HUDEP-2 (cell line): ENCODE measurements around the gene CACNA1I.

Experiments used
- DNase-seq, 76 experiments: peaks; one replicate each; lab custom pipeline; 2025; ENCODE audit not compliant: unreplicated experiment in 76 of 76; lab: John Stamatoyannopoulos, UW

The CACNA1I gene

DNA sequence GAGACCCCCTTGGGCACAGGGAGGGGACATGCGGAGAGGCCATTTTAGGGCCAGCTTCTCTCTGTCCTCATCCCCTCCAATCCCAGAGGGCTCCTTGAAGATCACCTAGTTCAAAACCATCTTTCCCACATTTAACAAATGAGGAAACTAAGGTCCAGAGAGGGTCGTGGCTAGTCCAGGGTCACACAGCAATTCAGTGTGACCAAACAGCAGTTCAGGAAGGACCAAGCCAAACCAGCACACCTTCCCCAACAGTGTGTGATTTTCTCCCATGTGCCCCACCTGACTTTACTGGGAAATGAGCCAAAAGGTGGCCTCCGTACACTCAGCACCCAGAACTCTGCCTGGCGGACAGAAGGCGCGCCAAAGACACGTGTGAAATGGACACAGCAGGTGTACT, 51.3 kb downstream of the CACNA1I start:
- no peak for DNase-seq

DNA sequence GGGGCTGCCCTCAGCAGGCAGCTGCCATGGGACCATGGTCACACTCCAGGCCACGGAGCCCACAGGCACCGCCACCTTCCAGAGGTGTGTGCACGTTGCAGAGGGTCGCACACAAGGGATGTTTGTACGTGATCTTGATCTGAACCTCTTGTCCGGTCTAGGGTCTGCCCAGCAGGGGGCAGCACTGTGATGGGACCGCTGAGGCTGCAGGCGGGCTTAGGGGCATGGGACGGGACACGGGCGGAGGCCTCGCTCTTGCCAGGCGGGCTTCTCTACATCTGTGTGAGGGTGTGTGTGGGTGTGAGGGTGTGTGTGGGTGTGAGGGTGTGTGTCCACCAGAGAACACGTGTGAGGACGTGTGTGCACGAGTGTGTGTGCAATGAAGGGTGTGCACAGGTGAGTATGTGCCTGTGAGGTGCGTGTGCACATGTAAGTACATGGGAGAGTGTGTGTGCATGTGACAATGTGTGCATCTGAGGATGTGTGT, 52.4 kb downstream of the CACNA1I start:
- DNase-seq: peak in 72 of 76 experiments; percentile 14 to 87 (median 70)

DNA sequence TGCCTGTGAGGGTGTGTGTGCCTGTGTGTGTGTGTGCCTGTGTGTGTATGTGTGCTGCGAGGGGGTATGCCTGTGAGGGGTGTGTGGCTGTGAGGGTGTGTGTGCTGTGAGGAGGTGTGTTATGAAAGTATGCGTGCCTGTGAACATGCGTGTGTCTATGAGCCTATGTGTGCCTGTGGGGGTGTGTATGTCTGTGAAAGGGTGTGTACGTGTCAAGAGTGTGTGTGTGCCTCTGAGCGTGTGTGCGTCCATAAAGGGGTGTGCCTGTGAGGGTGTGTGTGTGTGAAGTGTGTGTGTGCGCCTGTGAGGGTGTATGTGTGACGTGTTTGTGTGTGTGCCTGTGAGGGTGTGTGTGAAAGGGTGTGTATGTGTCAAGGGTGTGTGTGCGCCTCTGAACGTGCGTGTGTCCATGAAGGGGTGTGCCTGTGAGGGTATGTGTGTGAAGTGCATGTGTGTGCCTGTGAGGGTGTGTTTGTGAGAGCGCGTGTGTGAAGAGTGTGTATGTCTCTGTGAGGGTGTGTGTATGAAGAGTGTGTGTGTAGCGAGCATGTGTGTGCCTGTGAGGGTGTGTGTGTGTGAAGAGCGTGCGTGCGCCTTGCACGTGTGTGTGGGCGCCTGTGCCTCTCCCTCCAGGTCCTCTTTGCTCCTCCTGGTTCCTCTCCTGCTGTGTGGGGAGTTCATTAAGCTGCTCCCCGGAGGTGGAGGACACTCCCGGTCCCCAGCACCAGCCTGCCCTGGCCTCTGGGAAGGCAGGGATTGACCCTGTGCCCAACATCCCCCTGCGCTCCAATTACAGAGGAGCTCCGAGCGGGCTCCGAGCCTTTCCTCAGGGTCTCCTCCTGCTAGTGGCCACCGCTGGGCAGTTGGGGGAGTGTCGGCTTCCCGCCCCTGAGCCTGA, 53.3 kb downstream of the CACNA1I start:
- DNase-seq: no peak

DNA sequence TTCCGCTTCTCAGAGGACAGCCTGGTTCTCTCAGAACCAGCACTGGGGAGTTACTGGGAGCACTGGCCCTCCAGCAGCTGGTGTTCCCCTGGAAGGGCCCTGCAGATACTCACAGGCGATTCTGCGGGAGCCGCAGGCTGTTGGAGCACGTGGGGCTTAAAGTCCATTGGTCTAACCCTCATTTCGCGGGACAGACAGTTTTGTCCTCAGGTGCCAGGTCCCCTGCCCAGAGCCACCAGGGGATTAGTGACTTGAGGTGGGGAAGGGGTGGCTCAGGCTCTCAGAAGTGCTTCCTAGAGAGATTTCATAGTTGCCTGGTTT, 53.9 kb downstream of the CACNA1I start:
- peak in 5 of 76 experiments; percentile 9 to 34 (median 25) for DNase-seq

DNA sequence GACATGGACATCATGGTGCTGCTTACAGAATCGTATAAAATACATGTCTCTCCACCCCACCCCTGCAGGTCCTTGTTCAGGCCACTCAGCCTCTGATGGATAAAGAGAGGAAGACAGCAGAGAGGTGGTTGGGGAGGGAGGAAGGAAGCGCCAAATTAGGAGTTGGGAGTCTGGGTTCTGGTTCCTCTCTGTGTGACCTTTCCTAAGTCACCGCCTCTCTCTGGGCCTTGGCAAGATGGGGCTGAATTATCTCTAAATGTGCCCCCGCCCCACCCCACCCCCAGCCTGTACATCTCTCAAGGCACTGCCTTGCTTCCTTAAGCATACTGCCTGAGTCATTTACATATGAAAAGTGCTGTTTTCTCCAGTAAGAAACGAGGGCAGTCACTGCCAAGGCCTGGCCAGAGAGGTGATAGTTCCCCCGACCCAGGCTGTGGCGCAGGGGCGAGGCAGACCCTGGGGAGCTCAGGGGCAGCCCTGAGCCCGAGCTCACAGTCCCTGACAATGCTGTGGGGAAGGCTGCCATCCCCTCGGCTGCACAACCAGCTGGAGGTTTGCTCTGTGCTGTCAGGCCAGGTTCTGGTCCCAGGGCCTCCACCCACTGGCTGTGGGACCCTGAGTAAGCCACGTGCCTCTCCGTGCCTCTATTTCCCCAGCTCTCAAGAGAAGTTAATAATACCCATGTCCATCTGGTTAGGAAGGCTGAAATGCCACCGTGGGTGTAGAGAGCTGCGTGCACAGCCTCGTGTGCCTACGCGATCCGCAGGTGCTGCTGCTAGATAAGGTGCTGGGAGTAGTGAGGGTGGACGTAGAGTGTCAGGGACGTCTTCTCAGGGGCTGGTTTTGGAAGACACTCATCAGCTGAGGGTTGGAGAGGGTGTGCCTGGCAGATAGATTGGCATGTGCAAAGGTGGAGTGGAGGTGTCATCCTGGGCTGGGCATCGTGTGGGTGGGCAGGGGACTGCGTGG, 55.3 kb downstream of the CACNA1I start:
- DNase-seq: peak; percentile 40 to 97 (median 90)

DNA sequence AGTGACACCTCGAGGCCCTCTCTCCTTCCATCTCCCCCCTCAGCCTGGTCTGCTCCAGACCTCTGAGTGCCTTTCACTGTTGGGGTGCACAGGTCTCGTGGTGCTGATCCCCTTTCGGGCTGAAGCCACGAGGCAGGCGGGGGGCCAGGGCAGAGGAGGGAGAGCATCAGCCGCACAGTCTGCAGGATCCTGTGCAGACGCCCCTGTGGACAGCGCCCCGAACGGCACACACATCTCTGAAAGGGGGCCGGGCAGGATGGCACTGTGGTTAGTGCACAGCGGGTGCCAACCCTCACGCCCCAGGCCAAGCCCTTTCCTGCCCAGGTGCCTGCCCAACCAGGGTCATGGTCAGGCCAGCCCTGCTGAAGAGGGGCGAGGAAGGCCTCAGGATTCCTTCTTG, 56.7 kb downstream of the CACNA1I start:
- peak in 2 of 76 experiments; percentile 34 to 36 for DNase-seq

DNA sequence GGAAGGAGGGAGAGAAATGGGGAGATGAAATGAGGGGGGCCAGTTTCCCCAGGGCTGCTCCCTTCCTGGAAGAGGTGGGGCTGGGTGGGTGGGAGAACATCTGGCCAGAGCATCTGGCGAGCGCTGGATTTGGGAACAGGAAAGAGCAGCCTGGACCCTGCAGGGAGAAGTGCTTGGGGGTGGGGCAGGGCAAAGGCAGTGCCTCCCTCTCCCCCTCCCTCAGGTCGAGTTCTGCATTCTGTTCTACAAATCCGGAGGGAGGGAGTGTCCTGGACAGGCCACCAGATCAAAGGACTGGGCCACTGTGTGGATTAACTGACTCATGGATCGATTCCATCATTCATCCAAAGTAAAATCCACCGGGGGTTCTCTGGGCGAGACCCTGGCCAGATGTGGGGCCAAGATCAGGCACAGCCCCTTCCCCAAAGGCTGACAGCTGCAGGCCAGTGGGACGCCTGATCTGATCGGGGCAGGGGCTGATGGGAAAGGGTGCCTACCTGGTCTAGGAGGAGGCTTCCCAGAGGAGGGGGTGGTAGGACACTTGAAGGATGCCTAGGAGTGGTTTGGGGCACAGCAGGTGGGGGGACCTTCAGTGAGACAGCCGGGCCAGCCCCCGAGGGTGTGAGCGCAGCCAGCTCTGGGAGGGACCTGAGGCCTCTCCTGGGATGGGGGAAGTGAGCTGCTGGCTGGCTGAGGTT, 57.5 kb downstream of the CACNA1I start:
- DNase-seq: peak in 7 of 76 experiments; percentile 6 to 36 (median 23)

DNA sequence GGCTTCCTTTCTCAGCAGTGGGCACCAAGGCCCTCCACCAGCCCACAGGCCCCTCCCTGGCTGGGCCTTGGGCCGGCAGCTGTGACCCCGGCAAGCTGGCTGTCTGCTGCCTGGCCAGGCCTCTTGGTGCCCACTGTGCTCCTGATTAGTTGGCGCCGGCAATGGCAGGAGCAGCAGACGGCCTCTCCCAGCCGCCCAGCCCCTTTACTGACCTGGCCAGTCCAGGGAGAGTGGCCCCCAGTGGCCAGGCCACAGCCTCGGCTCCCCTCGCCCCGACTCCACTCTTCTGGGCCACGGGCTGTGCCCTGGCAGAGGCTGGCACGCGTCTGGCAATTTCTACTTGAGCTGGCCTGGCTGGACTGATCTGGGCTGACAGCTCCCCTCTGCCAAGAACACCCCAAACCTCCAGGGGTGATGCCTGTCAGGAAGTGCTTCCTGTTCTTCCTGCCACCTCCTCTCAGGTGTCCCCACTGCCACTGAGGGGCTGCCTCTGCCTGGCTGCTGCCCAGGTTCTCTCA, 58.1 kb downstream of the CACNA1I start:
- no peak for DNase-seq

DNA sequence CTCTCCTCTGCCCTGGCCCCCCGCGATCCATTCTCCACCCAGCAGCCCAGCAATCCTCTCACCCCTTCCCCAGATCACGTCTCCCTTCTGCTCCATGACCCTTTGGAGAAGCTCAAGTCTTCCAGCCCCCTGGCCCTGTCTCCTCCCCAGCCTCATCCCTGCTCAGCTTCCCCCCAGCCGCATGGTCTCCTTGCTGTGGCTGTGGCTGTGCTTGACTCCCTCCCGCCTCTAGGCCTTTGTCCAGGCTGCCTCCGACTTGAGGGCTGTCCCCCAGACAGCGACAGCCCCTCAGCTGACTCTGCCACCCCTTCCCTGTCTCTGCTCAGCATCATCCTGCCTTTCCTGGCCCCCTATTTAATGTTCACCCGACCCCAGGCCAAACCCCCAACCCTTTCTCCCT, 59.3 kb downstream of the CACNA1I start:
- DNase-seq: no peak

DNA sequence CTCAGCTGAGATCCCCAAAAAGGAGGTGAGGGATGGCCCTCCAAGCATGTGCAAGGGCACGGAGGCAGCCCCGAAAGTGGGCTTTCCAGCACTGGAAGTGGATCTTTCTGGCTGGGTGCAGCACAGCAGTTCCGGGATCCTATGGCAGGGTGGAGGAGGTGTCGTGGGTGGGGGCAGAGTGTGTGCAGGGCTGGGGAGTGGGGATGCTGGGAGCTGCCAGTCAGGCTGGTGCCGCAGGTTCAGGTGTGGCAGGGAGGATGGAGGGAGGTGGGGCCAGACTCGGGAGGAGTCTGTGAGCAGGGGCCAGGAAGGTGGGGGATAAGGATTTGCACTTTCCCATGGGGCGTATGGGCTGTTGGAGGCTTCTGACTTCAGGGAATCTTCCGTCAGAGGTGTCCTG, 60.2 kb downstream of the CACNA1I start:
- no peak for DNase-seq

DNA sequence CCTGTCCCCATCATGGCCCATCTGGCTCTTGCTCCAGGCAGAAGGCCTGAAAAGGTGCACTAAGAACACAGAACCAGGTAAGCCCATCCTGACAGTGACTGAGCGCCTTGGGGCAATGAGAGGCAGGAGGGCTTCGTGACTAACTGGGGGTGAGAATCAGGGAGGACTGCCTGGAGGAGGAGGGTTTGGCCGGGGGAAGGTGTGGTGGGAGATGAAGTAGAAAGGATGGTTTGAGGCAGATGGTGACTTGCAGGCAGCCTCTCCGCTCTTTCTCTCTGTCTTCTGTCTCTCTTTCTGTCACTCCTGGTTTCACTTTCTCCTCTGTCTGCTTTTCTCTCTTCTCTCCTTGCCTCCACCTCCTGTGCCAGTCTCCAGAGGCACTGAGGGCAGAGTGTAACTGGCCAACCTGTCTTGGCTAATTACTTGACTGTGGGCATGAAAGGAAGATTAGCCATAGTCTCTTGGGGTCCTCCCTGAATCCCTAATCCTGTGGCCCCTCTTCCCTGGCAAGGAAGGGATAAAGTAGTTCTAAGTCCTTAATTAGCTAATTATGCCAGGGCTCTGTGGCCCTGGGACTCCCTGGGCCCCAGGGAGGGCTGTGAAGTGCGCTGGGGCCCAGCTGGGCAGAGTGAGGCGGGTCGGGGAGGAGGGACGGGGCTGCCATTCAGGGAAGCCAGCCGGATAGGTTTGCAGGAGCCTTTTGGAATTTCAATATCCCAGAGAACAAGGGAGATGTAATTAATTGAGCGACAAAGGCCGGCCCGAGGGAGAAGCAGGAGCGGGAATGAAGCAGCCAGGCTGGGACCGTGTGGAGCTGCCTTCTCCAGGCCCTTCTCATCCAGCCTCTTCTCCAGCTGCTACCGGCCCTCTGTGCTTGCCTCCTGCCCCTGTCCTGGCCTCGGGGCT, 61.1 kb downstream of the CACNA1I start:
- DNase-seq: no peak

DNA sequence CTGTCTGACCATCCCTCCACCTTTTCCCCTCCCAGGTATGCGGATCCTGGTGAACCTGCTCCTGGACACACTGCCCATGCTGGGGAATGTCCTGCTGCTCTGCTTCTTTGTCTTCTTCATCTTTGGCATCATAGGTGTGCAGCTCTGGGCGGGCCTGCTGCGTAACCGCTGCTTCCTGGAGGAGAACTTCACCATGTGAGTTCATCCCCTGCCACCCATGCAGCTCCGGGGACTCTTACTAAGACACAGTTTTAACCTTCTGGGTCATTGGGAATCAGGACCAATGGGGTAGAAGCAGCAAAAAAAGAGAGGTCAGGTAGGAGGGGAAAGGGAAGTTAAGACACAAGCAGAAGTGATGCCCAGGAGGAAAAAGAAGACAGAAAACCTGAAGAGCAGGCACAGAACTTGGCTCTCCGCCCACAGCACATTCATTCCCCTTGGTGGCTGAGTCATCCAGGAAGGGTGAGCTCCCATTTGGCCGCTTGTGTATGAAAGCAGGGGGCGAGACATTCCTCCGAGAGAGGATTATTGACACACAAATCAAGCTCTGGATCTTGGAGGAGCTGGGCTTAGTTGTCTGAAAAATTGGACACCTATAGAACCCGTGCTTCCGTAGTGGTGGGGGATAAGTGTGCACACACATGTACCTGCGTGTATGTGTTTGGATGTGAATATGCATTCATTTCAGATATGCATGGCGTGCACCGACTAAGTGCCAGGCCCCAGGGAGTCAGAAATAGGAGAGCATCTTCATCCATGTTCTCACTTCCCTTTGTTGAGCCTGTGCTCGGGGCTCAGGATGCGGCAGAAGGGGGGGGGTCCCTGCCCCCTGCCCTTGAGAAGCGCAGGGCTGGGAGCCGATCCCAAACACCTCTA, 64.2 kb downstream of the CACNA1I start:
- DNase-seq: peak in 68 of 76 experiments; percentile 8 to 77 (median 58)

DNA sequence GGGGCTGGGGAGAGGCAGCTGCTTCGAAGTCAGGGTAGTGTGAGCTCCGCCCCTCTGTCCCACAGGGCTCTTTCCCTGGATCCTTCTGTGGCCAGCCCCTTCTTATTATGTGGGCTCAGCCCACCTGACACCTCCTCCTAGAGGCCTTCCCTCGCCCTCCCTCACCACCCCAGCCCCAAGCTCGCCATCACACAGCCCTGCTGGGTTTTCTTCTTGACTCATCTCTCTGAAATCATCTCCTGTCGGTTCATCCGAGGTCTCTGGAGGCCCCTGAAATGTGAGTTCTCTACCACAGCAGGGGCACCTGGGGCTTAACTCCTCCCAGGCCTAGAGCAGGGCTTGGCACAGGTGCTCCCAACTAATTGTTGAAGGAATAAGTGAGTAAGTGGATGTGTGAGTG, 65.2 kb downstream of the CACNA1I start:
- DNase-seq: no peak

DNA sequence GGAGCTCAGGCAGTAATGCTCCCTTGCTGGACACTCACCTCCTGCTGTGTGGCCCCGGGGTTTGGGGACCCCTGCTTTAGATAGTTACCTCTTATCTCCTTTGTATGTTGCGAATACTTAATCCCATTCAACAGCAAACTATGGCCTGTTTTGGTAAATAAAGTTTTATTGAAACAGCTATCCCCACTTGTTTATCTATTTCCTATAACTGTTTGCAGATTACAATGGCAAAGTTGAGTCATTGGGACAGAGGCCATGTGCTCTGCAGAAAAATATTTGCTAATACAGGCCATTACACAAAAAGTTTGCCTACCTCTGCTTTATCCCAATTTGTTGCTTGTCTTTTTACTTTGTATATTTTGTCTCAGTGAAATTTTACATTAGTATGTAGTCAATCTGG, 68.4 kb downstream of the CACNA1I start:
- DNase-seq: peak in 2 of 76 experiments; percentile 12 to 20

DNA sequence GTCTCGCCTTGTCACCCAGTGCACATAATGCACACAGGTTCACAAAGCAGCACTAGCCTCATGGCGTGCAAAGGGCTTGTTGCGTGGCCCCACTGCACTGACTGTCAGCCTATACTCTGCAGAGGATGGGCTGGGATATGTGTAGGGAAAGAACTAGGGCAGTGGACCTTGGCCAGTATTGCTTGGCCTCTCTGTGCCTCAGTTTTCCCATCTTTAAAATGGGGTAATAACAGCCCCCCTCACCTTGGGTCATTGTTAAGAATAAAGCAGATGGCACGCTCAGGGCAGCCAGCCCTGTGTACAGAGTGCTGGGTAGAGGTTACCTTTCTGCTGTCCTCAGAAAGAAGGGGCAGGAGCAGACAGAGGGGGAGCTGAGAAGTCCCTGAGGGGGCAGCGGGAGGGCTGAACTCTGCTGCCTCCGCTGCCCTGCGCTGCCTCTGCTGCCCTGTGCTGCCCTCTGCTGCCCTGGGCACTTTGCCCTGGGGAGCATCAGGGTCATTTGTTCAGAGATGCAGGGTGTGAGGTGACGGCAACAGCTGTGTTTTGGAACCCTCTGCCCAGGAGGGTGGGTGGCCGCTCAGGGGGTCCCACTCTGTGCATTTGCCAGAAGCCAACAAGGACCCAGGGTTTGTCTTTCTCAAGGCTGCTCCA, 71.2 kb downstream of the CACNA1I start:
- DNase-seq: no peak

DNA sequence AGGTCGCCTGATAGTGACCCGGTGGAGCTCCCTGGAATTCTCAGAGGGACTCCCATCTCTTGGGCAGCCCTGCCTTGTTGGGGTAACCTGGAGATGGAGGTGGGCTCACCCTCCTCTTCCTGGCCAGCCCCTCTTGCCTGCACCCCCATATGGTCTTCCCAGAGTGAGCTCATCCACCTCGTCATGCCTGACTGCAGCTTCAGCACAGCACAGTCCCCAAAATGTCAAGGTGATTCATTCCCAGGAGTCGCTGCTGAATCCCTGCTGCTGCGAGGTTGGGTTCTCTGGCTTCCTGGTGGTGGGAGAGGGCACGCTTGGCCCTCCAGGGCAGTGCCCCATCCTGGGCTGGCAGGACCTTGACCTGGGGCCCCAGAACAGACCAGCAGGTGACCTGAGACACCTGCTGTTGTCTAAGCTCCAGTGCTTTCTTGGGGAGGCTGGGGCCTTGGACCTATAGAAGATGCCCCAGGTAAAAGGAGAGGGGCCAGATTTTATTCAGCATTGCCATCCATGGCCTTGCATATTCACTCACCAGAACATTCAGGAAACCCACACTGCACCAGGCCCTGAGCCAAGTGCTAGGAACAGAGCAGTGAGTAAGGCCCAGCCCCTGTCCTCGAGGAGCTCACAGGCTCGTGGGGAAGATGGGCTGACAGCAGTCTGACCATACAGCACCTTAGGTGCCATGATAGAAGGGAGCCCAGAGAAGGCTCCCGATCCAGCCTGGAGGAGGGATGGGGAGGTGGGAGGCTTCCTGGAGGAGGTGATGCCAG, 72.9 kb downstream of the CACNA1I start:
- no peak for DNase-seq

DNA sequence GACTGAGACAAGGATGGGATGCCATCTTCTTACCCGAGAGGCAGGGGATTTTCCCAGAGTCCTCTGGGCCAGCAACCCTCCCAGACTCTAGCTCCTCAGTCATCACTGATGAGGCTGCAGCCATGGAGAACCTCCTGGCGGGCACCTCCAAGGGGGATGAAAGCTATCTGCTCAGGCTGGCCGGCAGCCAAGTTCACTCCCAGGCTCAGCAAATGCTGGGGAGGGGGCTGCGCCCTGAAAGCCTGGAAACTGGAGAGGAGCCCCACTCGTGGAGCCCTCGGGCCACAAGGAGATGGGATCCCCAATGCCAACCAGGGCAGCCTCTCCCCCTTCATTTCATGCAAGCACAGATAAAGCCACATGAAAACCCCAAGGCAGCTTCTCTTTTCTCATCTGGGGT, 75.0 kb downstream of the CACNA1I start:
- no peak for DNase-seq
